AG08396 (cell line): ENCODE measurements around the gene RFPL4A.
"Not testable (repeated sequence)": the region's sequence is repeated elsewhere in the genome, so short reads cannot be mapped to it uniquely, and the experiment has no call there.

Source experiments
- DNase-seq: peaks from one replicate; pipeline ENCODE4 v3.0.0; 2012; ENCODE audit warnings: low spot score, mixed read lengths

RFPL4A gene

GRCh38 chr19:55758797-55759196 is at the start of gene RFPL4A:
TSS of gene RFPL4A (plus strand) at chr19:55759097. CDS start at chr19:55761801, 2,704 bp downstream.
- not testable (repeated sequence) for DNase-seq

- no peak for DNase-seq
Measured at GRCh38 chr19:55711719-55712118, 47.2 kb upstream of the RFPL4A start.

GRCh38 chr19:55712804-55713631 is 45.9 kb upstream of the RFPL4A start:
- no peak for DNase-seq

- DNase-seq: no peak
Measured at GRCh38 chr19:55716531-55716930, 42.4 kb upstream of the RFPL4A start.

GRCh38 chr19:55717251-55717650 is 41.6 kb upstream of the RFPL4A start:
- no peak for DNase-seq

- DNase-seq: not testable (repeated sequence)
Measured at GRCh38 chr19:55717879-55718711, 40.8 kb upstream of the RFPL4A start.

- no peak for DNase-seq
Measured at GRCh38 chr19:55720214-55720746, 38.6 kb upstream of the RFPL4A start.

- DNase-seq: no peak
Measured at GRCh38 chr19:55720801-55721200, 38.1 kb upstream of the RFPL4A start.

DNA sequence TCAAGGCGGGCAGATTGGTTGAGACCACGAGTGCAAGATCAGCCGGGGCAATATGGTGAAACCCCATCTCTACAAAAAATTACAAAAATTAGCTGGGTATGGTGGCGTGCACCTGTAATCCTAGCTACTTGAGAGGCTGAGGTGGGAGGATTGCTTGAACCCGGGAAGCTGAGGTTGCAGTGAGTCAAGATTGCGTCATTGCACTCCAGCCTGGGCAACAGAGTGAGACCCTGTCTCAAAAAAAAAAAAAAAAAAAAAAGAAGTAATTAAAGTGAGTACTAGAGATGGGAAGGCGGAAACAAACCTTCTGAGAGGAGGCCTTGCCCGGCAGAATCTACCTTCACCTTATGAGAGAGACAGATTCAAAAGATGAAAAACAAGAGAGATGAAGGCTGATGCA is 35.4 kb upstream of the RFPL4A start:
- DNase-seq: no peak

DNA sequence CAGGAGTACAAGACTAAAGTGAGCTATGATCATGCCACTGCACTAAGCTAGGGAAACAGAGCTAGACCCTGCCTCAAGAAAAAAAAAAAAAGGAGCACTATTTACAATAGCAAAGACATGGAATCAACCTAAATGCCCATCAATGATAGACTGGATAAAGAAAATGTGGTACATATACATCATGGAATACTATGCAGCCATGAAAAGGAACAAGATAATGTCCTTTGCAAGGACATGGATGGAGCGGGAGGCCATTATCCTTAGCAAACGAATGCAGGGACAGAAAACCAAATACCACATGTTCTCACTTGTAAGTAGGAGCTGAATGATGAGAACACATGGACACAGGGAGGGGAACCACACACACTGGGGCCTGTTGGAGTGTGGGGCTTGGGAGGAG is 28.5 kb upstream of the RFPL4A start:
- DNase-seq: not testable (repeated sequence)

GRCh38 chr19:55738302-55738701 is 20.6 kb upstream of the RFPL4A start, which contains the start of gene NLRP9:
TSS of gene NLRP9 (minus strand) at chr19:55738402. CDS start at chr19:55738374, 28 bp downstream.
- no peak for DNase-seq

- no peak for DNase-seq
Measured at GRCh38 chr19:55750715-55751114, 8.2 kb upstream of the RFPL4A start.

DNA sequence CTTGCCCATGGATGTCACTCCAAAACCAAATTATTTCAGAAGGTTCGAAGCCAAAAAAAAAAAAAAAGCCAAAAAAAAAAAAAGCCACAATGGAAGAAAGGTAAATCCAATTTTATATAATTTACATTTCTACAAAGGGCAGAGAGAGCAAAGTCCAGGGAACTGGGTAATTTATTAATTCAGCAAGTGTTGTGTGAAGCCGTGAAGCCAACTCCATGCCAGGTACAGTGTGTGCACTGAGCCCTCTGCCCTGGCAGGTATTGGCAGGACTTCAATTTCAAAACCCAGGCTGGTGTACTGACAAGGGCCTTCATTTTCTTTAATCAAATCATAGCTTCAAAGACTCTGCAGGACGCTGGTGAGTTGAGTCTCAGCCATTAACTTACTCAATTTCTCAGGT is 5.5 kb upstream of the RFPL4A start:
- no peak for DNase-seq

DNA sequence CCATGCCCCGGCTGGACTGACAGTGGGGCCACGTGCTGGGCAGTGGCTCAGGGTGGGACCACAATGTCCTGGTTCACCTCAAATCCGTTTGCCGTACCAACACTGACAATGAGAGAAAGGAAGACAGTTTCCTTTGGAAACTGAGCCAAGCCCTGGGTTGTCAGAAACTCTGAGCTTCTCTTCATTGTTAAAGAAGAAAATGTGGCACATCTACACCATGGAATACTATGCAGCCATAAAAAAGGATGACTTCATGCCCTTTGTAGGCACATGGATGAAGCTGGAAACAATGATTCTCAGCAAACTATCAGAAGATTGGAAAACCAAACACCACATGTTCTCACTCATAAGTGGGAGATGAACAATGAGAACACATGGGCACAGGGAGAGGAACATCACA is 2.1 kb upstream of the RFPL4A start:
- DNase-seq: not testable (repeated sequence)

DNA sequence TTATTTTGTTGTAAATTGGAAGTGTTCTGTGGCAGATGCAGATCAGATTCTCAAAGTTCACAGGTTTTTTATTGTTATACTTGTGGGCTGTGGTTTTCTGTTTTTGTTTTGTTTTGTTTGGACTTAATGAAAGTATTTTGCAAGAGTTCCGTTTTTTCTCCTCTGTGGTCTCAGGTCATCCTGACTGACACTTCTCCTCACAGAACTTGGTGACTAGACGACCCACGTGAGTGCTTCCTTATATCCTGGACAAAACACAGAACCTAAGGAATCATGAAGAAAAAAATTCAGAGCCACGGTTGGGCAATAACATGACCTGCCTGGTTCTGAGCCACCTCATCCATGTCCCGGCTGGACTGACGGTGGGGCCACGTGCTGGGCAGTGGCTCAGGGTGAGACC is 7.6 kb downstream of the RFPL4A start:
- no peak for DNase-seq

DNA sequence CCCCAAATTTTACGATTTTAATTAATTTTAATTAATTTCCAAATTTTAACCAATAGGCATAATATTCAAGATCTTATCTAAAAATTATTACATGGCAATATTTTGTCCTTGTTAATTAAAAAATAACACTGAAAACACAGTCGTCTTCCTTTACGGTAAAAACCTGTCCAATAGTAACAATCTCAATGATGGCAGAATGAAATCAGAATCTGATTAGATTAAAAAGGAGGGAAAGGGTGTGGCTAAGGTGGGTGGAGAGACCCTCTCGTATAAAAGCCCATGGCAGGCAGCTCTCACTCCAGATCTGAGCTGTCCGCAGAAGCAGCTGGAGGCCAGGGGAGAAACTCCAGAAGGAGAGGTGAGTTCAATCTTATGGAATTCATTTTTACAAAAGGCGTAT is 9.9 kb downstream of the RFPL4A start, which contains the start of gene RFPL4AL1:
RFPL4AL1 (plus strand) TSS at position 301 of the 400 bp plus-strand sequence. CDS start 2,687 bp downstream, outside the sequence.
- not testable (repeated sequence) for DNase-seq

DNA sequence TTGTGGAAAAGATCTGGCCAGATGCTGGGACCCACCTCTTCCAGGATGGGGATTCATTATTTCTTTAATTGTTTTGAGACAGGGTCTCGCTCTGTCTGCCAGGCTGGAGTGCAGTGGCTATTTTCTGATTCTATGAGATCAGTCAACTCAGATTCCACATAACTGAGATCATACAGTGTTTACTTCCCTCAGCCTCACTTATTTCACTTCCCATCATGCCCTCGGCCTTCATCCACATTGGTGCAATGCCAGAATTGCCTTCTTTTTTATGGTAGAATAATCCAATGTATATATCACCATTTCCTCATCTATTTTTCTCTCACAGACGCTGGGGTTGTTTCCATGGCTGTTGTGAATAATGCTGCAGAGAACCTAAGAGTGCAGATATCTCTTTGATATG is 10.7 kb downstream of the RFPL4A start:
- not testable (repeated sequence) for DNase-seq

DNA sequence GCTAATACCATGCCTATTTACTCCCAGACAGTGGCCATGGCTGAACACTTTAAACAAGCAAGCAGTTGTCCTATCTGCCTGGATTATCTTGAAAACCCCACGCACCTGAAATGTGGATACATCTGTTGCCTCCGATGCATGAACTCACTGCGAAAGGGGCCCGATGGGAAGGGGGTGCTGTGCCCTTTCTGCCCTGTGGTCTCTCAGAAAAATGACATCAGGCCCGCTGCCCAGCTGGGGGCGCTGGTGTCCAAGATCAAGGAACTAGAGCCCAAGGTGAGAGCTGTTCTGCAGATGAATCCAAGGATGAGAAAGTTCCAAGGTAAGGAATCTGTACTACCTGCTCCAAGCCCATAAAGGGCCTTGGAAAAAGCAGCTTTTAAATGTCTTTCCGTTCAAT is 18.6 kb downstream of the RFPL4A start:
- no peak for DNase-seq

DNA sequence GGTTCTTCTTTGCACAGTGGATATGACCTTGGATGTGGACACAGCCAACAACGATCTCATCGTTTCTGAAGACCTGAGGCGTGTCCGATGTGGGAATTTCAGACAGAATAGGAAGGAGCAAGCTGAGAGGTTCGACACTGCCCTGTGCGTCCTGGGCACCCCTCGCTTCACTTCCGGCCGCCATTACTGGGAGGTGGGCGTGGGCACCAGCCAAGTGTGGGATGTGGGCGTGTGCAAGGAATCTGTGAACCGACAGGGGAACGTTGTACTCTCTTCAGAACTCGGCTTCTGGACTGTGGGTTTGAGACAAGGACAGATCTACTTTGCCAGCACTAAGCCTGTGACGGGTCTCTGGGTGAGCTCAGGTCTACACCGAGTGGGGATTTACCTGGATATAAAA is 19.4 kb downstream of the RFPL4A start:
- DNase-seq: no peak

DNA sequence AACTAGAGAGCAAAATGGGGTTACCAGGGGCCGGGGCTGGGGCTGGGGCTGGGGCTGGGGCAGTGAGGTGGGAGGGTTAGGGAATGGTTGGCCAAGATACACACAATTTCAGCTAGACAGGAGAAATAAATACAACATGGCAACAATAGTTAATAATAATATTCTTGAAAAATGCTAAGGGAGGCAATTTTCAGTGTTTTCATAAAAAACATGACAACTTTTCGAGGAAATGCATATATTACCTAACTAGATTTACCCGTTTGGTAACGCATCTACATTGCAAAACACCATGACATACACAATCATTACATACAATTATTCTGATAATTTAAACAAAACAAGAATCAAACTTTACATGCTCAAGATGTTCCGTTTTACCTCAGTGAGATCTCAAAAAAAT is 22.2 kb downstream of the RFPL4A start:
- no peak for DNase-seq

DNA sequence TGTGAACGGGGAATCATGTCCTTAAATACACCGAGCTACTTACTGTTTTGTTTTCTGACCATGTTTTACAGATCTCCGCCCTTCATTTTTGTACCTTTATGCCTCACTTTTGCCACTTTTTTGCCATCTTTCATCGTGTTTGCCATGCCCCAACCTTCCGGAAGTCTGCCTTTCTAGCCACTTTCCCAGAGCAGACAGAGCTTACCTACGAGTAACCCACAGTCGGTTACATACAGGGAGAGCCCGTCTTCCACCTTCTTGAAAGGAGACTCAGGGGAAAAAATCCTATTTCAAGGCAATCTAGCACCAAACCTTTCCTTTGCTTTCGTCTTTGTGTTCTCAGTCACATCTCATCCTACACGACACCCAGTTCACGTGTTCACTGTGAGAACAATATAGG is 36.1 kb downstream of the RFPL4A start:
- DNase-seq: no peak

GRCh38 chr19:55801416-55801815 is 42.5 kb downstream of the RFPL4A start:
- no peak for DNase-seq

GRCh38 chr19:55802281-55802680 is 43.4 kb downstream of the RFPL4A start:
- DNase-seq: no peak
